Esophagus squamous epithelium (tissue), 5 donors: ENCODE data around the gene IL5RA. TPM values are rescaled to one million over a fixed set of nuclear protein-coding genes. Genes with fewer than 3 reads are reported as not detected.

Experiments used
- DNase-seq: peaks from one replicate; lab custom pipeline; 2025; lab: John Stamatoyannopoulos, UW
- H3K27ac ChIP-seq, 4 donors: fragments of 200-600 bp; sonication (generic); one replicate each; pipeline ENCODE4 v1.5.1; 2016 to 2019; ENCODE audit warnings: mild to moderate bottlenecking in 1 of 4
- H3K27me3 ChIP-seq, 4 donors: fragments of 200-600 bp; sonication (generic); 1 replicate in 3 of 4; 2 replicates in 1 of 4; pipeline versions ENCODE4 v1.5.1 to v1.6.0; 2017 to 2021; ENCODE audit warnings: antibody characterized with exemption in 1 of 4
- H3K36me3 ChIP-seq, 3 donors: fragments of 200-600 bp; sonication (generic); one replicate each; pipeline ENCODE4 v1.5.1; 2016 to 2019
- H3K4me1 ChIP-seq, 3 donors: fragments of 200-600 bp; sonication (generic); one replicate each; pipeline ENCODE4 v1.5.1; 2017 to 2019
- H3K4me3 ChIP-seq, 4 donors: fragments of 200-600 bp; sonication (generic); 1 replicate in 3 of 4; 2 replicates in 1 of 4; pipeline ENCODE4 v1.5.1; 2016 to 2019; ENCODE audit warnings: mild to moderate bottlenecking in 2 of 4, moderate library complexity in 1 of 4
- H3K9me3 ChIP-seq, 3 donors: fragments of 200-600 bp; sonication (generic); one replicate each; pipeline ENCODE4 v1.5.1; 2016 to 2019
- CTCF ChIP-seq, 6 experiments: fragments of 450-650 bp in 4 of 6; fragments of 200-600 bp in 2 of 6; sonication (generic) in 2 of 6; IDR thresholded peaks; one replicate each; pipeline ENCODE4 v1.5.1; 2016 to 2019; ENCODE audit warnings: antibody characterized with exemption in 6 of 6, mild to moderate bottlenecking in 4 of 6, moderate library complexity in 4 of 6
- POLR2A ChIP-seq, 4 donors: fragments of 450-650 bp; IDR thresholded peaks; one replicate each; pipeline ENCODE4 v1.6.1; 2017; ENCODE audit warnings: antibody characterized with exemption in 4 of 4, mild to moderate bottlenecking in 4 of 4, moderate library complexity in 3 of 4
- WGBS, 2 donors: methylation state at CpG; one replicate each; pipeline ENCODE4 v1.1.5; 2018; 5-methylcytosine and 5-hydroxymethylcytosine counted together
- intact Hi-C: fragments of 100-400 bp; cut with DNase I; formaldehyde crosslinking; loops from one replicate; pipeline ENCODE4 v1.15.0; 2022
- total RNA-seq, 4 donors: library from RNA; depleted of rRNA; stranded (reverse); fragments of >200 nt; gene quantifications; one replicate each; pipeline ENCODE4 v1.1.0, GENCODE V29; 2016
- donor health status: DM: yes; HTN: yes; CAD: no.

IL5RA gene
- total RNA-seq, 4 donors from 2014 or later: 0.95 TPM; not detected in 3

DNA sequence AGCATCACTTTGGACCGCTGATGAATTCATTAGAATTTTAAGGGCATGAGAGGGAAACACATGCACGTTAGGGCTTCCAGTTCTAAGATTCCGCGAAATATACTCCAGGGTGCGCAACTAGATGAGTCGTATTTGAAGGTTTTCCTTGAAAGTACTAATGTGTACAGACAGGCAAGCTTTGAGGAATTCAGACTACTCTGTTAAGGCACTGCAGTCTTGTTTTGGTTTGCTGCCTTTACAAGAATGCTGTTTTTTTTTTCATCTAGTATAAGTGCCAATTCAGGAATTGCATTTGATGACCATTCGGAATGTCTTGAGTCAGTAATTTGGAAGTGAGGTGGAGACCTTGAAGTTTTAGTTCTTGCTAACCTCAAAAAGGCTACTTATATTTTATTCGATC lies 35.7 kb upstream of the IL5RA start:
- H3K27ac ChIP-seq: no peak overlapping the region
- WGBS, 2 donors: 81 to 94% methylated on average over 8 of the region's 8 CpGs
- intact Hi-C loops: no loop called here
- H3K27me3 ChIP-seq: no peaks in the 10 kb centered on the region
- no peaks in the 10 kb centered on the region for H3K9me3 ChIP-seq
- TF ChIP-seq CTCF (IDR thresholded peaks at IDR 0.05): no peak
- TF ChIP-seq POLR2A (IDR thresholded peaks at IDR 0.05): no peak
- no peak overlapping the region for H3K4me3 ChIP-seq
- H3K36me3 ChIP-seq: peaks cover 0 to 100% (median 34%) of the 10 kb centered on the region in 3 donors
- no peak for DNase-seq
- H3K4me1 ChIP-seq: no peaks in the 10 kb centered on the region

DNA sequence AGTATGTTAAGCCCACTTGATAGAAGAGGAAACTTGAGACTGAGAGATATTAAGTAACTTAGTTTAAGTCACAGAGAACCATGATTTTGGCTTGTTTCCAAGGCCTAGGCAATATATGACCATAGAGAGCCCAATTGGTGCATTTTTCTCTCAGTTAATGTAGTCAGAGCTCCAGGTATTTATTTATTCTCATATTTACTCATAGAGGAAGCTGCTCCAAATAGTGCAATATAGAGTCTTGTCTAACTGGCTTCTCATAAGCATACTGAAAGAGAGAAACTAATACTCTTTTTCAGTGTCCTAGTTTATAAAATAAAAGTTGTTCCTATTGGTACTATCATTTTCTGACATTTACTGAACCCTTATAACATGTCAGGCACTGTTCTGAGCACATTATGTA lies 31.8 kb upstream of the IL5RA start:
- Histone ChIP-seq H3K9me3 (no peaks in the 10 kb centered on the region), H3K27ac (no peak overlapping the region), H3K4me1 (no peaks in the 10 kb centered on the region), H3K4me3 (no peak overlapping the region), H3K27me3 (no peaks in the 10 kb centered on the region), H3K36me3 (peaks cover 0 to 100% (median 12%) of the 10 kb centered on the region in 3 donors)
- no peak for DNase-seq
- intact Hi-C loops: no loop called here
- TF ChIP-seq CTCF (IDR thresholded peaks at IDR 0.05): no peak
- TF ChIP-seq POLR2A (IDR thresholded peaks at IDR 0.05): no peak

DNA sequence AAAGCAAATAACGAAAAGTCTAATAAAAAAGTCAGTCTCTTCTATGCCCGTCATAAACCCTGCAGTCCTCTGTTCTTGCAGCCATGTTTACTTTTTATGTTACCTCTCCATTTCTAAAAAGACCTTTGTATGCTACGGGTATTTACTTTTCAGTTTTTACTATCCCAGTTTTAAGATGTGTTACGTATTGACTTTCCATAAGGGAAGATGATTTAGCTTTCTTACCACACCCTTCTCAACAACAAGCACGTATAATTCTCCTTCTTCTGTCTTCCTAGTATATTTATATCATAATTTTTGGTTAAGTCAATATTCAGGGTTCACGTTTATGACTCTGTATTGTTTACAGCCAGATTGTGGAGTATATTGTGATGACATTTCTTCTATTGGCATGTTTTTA lies 27.4 kb upstream of the IL5RA start:
- WGBS, 2 donors: 85 to 87% methylated on average over 6 of the region's 6 CpGs
- H3K4me1 ChIP-seq: no peaks in the 10 kb centered on the region
- no peak overlapping the region for H3K4me3 ChIP-seq
- no peak for DNase-seq
- no peak overlapping the region for H3K27ac ChIP-seq
- no peak for TF ChIP-seq CTCF (IDR thresholded peaks at IDR 0.05)
- TF ChIP-seq POLR2A (IDR thresholded peaks at IDR 0.05): no peak
- no peaks in the 10 kb centered on the region for H3K27me3 ChIP-seq
- H3K36me3 ChIP-seq: peaks cover 0 to 89% (median 0%) of the 10 kb centered on the region in 3 donors
- H3K9me3 ChIP-seq: no peaks in the 10 kb centered on the region
- intact Hi-C loops: no loop called here

DNA sequence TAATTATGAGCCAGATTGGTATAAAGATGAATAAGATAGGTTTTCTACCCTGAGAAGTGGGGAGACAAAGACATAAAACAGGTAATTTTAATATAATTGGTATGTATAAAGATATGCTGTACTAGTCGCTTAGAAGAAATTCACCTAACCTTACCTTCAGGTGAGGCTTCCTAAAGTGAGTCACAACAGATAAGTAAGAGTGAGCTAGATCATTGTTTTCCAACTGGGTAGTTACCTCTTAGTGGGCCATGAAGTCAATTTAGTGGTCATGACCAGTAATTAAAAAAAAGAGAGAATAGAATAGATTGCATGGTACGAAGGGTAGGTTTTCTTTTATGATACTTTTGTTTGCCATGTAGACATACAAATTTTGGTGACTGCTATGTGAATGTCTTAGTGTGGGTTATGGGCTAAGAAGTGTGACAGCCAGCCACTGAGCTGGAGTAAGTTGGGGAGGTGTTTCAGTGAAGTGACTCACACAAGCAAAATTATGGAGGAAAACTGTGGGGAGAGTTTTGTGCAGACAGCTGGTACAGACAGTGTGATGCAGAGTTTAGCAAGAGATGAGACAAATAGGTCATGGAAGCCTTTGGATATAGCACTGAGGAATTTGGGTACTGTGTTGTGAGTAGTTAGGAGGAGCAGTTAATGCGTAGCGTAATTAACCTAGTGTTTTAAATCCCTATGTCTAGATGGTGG lies 24.7 kb upstream of the IL5RA start:
- WGBS, 2 donors: 93 to 94% methylated on average over 4 of the region's 4 CpGs
- Histone ChIP-seq H3K4me1 (peaks cover 0 to 4% (median 0%) of the 10 kb centered on the region in 3 donors), H3K36me3 (peaks cover 0 to 78% (median 0%) of the 10 kb centered on the region in 3 donors), H3K27me3 (no peaks in the 10 kb centered on the region), H3K27ac (no peak overlapping the region), H3K9me3 (no peaks in the 10 kb centered on the region), H3K4me3 (no peak overlapping the region)
- no peak for DNase-seq
- intact Hi-C loops: no loop called here
- TF ChIP-seq POLR2A (IDR thresholded peaks at IDR 0.05) (no peak), CTCF (IDR thresholded peaks at IDR 0.05) (no peak)

DNA sequence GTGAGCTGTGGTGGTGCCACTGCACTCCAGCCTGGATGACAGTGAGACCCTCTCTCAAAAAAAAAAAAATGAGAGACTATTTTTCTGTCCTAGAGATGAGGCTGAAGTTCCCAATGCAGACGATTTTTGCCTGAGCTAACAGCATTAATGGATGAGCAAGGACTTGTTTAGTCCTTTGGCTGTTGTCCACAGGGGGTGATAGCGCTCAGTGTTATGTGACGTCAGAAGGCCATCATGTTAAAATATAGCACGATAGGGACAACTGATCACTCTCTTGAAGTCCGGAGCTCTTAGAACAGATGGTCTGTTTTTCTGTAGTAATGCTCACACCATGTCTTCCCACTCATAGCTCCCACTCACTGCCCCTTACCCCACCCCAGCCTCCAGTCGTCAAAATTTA lies 23.3 kb upstream of the IL5RA start:
- WGBS, 2 donors: 87 to 88% methylated on average over 6 of the region's 6 CpGs
- Histone ChIP-seq H3K9me3 (no peaks in the 10 kb centered on the region), H3K27ac (no peak overlapping the region), H3K27me3 (no peaks in the 10 kb centered on the region), H3K4me1 (peaks cover 0 to 18% (median 5%) of the 10 kb centered on the region in 3 donors), H3K4me3 (no peak overlapping the region), H3K36me3 (peaks cover 0 to 75% (median 3%) of the 10 kb centered on the region in 3 donors)
- intact Hi-C loops: no loop called here
- TF ChIP-seq CTCF (IDR thresholded peaks at IDR 0.05) (no peak), POLR2A (IDR thresholded peaks at IDR 0.05) (no peak)
- DNase-seq: no peak
